GM19238 (cell line): ENCODE measurements around the gene RAB21.
"Not testable (repeated sequence)": the region's sequence is repeated elsewhere in the genome, so short reads cannot be mapped to it uniquely, and the experiment has no call there.

ENCODE experiments used
- DNase-seq: peaks from one replicate; pipeline ENCODE4 v3.0.0; 2011; ENCODE audit warnings: low spot score; ENCODE audit not compliant: insufficient read length

RAB21 gene

DNA sequence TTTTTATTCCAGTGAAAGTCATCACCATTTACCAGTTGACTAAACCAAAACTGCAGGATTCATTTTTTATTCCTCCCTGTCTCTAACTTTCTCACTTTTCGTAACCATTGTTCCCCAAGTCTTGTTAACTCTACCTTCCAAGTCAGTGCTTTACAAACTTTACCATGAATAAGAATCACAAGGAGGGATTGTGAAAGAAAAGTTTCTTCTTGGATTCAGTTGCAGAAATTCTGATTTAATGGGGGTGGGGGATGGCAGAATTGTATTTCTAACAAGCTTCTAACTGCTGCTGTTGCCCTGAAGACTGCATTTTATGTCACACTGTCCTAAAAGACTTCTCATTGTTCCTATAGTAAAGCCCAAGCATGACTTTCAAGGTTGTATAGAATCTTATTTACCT lies 5.0 kb upstream of the RAB21 start:
- no peak for DNase-seq

DNA sequence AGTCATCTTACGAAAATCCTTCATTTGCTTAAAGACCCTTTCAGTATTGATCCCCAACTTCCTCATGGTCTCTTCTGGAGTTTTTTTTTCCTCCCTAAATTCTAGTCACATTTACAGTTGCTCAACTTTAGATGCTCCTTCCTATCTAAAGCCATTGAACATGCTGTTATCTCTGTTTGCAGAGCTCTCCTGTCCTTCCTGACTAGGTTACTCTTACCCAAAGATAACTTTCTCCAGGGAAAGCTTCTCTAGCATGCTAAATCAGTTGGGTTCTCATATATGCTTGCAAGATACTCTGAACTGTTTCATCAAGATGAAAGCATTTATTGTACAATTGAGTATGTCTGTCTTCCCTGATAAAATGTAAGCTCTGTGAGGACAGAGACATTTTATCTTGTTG lies 1.8 kb upstream of the RAB21 start:
- DNase-seq, result no peak

DNA sequence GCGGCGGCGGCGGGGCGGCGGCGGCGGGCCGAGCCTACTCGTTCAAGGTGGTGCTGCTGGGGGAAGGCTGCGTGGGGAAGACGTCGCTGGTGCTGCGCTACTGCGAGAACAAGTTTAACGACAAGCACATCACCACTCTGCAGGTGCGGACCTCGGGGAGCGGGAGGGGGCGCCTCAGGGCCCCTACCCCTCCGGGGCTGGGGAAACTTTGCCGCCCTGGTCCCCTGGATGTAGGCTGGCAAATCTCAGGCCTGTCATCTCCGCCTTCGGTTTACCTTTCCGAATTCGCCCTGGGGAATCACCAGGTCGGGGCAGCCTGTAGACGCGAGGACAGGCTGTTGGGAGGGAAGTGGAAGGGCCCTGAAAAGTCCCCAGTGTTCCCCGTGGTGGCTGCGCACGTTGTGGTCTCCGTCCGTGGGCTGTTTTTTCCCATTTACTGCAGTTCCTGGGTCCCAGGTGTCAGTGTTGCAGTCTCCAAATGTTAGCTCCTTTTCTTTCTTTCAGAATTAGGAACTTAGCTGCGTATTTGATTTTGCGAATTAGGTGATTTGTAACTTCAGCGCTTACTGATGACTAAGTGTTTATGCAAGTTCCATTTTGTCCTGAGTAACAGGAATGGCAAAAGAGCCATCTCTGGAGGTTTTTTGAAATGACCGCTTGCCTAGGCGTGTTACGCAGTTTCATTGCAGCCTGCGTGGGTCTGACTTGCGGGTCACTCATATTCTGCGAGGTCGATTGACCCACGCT lies 656 bp downstream of the RAB21 start:
- peak; percentile 49 for DNase-seq

DNA sequence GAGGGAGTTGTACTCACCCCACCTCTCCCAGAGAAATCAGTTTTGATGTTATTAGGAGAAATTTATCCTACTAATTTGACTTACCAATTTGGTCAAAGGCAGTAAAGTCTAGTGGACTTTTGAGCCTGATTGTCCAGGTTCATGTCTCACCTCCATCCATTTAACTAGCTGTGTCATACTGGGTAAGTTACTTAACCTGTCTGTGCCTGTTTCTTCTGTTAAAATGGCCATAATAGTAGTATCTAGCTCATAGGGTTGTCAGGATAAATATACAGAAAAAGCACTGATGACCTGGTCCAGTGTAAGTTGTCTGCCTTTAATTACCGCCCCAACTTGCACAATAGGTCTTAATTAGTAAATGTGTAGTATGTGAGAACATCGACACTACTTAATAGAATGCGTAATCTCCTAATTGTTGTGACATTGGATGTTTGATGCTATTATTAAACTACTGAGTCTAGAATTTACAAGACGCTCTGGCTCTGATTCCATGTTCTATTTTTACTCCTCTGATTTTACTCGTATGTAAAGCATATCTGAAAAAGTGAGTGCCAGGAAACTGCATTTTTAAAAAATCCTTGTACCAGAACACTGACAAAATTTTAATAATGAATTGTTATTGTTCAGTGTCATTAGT lies 1.5 kb downstream of the RAB21 start:
- DNase-seq, result no peak

DNA sequence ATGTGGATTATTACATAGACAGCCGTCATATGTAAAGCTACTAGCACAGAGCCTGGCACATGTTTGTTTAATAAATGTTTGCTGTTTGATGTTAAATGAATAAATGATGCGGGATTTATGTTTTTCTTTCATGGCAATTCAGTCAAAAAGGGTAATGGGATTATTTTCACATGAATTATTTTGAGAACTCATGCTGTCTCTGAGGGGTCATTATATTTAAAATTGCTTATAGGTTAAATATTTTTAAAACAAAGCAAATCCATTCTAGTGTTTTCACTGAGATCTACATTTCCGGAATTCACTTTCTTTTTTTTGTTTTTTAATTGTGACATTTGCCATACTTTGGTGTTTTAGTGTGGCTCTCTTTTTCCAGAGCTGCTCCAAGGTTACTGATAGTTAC lies 5.3 kb downstream of the RAB21 start:
- no peak for DNase-seq

DNA sequence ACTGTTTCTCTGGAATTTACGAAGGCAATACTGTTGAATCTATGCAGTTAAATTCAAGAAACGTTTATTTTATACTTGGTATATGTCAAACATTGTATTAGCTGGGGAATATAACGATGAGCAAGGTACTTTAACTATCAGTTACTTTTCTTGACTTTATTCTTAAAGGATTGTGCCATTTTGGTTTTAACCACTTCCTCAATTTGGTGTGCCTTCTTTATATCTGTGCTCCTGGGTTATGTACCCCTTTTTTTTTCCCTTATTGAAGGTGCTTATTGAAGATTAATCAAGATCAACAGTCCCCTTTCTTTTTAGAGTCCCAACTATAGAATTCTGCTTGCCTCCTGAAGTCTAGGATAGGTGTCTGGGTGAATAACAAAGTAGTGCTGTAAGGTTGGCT lies 5.8 kb downstream of the RAB21 start:
- DNase-seq, result no peak

DNA sequence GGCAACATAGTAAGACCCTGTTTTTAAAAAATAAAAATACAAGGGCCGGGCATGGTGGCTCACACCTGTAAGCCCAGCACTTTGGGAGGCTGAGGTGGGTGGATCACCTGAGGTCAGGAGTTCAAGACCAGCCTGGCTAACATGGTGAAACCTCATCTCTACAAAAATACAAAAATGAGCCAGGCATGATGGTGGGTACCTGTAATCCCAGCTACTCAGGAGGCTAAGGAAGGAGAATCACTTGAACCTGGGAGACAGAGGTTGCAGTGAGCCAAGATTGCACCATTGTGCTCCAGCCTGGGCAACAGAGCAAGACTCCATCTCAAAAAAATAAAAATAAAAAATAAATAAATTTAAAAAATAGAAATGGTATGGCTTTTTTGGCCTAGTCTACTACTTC lies 6.7 kb downstream of the RAB21 start:
- DNase-seq, result not testable (repeated sequence)

DNA sequence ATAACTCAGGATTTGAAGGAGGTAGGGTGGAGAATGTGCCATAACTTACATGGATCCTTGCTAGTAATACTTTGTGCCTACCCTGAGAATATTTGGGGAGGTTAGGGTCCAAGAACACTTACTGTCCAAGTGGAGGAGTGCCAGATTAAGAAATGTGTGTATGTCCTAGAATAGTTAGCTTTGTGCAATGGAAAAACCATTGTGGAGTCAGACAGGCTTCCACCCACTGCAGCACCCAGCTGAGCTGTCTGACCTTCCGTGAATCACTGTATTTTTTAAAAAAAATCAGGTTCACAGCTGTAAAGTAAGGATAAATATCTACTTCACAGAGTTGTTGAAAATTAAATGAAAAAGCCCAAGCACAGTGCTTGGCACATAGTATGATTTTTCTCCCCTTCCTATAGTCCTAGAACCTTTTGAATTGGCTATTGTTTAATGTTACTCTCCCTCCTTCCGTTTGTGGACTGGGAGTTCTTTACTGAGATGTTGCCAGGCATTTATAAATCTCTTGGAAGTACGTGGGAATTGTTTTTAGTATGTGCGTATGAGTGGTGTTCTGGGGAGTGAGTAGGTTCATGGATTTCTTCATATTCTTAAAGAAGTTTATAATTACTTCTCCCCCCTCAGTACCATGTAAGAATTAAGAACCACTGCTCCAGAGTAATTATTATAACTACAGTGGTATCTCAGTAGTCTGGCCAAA lies 9.2 kb downstream of the RAB21 start:
- DNase-seq, result no peak

DNA sequence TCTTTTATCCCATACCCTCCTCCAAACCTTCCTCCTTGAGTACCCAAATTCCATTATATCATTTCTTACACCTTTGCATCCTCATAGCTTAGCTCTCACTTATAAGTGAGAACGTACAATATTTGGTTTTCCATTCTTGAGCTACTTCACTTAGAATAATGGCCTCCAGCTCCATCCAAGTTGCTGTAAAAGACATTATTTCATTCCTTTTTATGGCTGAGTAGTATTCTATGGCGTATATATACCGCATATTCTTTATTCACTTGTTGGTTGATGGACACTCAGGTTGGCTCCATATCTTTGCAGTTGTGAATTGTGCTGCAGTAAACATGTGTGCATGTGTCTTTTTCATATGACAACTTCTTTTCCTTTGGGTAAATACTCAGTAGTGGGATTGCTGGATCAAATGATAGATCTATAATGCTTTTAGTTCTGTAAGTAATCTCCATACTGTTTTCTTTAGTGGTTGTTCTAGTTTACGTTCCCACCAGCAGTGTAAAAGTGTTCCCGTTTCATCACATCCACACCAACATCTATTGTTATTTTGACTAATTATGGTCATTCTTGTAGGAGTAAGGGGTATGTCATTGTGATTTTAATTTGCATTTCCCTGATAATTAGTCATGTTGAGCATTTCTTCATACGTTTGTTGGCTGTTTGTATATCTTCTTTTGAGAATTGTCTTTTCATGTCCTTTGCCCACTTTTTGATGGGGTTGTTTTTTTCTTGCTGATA lies 10.1 kb downstream of the RAB21 start:
- no peak for DNase-seq

DNA sequence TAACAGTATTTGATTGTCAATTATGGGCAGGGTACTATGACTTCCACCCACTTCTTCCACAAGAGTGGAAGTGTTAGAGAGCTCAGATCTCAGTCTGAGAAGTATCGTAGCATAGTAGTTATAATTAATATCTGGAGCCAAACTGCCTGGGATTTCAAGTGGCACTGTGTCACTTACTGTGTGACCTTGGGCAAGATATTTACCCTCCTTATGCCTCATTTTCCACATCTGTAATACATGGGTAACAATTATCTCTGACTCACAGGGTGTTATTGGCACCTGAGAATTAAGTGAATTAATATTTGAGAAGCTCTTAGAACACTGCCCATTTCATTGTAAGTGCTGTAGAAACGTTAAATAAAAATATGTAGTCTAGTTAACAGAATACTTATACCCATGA lies 11.5 kb downstream of the RAB21 start:
- DNase-seq, result no peak

DNA sequence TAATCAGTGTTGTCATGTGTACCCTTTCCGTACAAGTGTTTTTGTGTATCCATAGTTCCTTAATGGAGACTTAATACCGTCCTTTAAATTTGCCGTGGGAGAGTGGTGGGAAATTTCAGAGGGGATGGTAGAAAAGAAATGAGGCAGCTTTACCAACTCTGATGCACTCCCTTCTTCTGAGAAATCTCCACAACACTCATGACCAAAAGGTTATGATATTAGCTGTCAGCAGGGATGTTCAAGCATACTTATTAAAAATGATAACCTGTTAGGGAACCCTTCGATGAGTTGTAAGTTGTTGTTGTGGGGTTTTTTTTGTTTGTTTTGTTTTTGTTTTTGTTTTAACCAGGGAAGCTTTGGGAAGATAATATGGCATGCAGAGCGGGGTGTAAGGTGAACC lies 12.5 kb downstream of the RAB21 start:
- DNase-seq, result no peak

DNA sequence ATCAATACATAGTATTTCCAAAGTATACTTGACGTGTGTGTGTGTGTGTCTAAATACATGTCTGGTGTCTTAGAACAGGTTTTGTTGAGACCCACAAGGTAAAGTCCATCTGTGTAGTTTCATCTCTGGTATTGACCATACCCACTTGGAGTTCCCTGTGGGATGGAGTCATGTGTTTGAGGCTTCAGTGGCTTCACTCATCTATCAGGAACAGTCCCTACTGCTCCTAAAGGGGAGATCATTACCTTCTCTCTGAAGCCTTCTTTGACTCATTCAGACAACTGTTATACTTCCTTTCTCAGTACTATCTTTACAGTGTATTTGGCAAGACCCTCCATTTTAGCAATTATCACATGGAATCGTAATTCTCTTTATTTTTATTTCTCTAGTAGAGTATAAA lies 14.2 kb downstream of the RAB21 start:
- DNase-seq, result no peak

DNA sequence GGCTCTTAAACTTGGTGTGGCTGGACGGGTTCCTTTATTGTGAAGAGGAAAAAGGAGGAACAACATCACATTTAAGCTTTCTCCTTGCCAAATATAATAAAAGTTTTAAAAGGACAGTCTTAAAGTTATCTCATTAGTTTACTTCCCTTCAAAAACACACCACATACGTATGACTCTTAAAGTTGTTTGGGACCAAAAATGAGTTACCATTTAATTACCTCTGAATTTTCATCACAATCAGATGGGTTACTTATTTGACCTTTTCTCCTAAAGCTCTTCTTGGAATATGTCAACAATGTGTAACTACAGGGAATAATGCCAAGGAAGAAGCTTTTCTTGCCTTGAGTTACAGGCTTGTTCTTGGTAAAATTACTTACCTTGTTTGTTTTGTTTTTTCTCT lies 16.4 kb downstream of the RAB21 start:
- DNase-seq, result no peak

DNA sequence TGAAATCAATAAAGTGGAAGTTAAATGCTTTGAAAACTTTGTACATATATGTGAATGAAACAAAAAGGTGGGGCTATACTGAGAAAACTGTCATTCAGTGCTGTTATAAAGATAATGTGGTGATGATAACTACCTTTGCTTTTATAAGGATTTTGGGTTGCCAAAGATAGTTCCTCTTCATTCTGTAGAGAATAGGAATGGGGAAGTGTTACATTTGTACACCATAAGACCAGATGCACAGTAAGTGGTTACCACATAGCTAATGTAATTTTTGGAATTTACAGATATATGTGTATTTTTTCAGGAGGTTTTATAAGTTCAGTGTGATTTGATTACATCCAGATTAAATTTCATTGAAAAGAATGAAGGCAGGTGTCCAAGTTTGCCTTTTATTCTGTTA lies 18.1 kb downstream of the RAB21 start:
- no peak for DNase-seq

DNA sequence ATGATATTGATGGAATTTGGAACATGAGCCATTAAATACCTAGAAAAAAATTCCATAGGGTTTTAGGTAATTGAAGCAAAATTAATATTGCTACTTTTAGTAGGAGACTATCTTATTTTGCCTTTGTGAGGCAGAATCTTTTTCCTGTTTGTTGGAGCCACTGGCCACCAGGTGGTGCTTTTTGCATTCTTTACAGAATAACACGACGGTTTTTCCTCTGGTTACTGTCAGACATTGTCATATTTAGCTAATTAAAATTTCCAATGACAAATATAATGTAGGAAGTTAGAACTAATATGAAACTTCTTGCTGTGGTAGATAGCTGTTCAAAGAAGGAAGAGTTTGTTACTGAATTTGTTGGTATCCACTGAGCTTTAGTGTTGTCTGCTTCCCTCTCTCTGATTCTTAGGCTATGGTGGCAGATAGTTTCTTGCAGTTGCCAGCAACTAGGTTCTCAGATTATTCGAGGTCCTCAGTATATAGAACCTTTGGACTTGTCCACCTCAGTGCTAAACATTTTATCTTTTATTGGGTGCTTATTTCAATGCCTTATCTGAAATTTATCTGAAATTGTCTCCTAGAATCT lies 25.7 kb downstream of the RAB21 start:
- no peak for DNase-seq

DNA sequence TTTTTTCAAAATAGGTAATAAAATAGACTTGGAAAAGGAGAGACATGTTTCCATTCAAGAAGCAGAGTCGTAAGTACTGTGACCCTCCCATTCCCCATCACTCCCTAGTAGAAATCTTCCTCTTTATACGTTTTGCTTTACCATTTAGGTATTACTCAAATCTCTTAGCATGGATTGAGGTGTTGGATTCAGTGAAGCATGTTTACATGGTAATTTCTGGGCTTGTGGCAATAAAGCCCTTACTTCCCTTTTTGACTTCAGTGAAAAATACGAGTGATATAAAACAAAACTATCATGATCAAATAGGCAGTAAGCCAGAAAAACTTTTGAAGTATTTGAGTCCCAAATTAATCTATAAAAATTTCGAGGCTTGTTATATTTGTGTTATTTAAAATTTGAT lies 27.4 kb downstream of the RAB21 start:
- no peak for DNase-seq

DNA sequence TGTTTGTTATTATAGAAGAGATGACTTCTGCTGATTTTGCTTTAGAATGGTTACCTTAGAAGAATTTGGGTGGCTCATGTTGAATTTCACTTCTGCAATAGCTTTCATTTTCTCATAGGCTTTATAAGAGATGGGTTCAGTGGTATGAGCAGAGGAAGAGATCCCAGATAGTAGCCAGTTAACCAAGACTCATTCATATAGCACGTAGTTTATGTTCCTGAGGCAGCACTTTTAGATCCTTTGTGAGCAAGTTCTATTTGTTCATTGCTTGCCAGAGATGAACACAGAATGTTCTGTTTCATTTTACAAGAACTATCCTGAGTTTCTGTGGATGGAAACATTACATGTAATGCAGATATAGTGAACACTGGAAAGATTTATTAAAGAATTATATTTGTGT lies 32.2 kb downstream of the RAB21 start:
- DNase-seq, result no peak

DNA sequence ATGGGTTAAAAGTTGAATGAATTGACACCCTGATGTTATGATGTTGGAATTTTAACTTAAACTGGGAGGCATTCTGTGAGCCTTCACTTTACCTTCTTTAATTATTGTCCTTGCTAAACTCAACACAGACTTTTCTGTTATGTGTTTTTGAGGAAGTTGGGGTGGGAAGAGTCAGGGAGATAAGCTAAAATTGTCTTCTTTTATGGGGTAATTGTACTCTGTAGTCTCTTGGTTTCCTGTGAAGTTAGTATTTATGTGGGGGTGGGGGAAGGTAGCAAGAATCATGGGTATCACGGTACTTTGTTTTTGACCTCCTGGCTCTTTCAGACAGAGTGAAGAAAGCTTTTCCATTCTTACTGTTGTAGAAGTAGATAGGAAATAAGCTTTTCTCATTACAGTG lies 32.9 kb downstream of the RAB21 start:
- no peak for DNase-seq

DNA sequence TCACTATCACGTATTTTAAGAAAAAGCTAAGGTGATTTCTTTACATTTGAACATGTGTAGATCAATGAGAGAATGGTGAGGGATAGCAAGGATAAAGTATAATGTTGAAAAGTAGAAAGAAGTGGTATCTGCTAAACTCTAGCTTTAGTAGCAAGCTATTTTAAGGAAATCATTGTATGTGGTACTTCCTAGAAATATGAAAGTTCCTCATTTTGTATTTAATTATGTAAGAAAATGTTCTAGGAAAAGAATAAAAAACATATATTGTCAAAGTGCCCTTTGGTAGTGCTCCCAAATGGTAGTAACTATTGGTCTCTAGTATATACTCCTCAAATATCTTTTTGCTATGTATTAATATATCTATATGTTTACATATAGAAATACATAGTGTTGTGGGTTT lies 35.7 kb downstream of the RAB21 start:
- no peak for DNase-seq

DNA sequence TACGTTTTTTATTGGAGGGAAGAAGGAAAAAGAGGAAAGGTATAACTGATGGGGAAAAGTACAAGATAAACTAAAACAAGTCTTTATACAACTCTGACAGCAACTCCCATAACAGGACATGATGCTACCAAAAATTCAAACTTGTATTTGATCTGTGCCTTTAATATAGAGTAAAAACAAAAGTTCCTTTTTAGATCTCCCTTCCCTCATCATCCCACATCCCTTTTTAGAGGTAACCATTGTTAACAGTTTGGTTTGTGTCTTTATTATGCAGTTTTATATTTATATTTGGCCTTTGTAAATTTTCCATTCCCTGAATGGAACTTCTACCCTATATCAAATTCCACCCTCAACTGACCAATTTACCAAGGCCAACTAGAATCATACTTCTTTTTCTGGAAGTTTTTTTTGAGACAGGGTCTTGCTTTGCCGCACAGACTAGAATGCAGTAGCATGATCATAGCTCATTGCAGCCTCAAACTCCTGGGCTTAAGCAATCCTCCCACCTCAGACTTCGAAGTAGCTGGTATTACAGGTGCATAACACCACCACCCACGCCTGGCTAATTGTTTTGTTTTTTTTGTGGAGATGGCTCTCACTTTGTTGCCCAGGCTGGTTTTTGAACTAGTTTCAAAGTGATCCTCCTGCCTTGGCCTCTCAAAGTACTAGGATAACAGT lies 36.9 kb downstream of the RAB21 start:
- no peak for DNase-seq

DNA sequence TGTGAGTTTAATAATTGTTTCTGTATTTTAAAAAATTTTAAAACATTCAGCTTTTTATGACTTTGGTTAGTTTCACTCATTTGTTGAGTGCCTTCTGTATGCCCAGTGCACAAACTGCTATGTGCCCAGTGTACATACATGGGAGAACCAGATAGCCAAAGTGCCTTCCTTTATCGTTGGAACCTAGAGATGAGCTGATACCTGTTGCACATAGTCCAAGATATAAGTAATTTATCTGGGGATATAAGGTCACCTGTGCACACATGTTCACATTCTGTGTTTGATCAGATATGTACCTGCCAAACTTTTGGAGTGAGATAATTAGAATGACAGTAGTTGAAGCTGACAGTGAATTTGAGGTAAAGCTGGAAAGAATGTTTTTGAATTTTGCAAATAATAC lies 37.9 kb downstream of the RAB21 start:
- no peak for DNase-seq
